ENCODE measurements around the gene KRR1.
"Not testable (repeated sequence)": the region's sequence is repeated elsewhere in the genome, so short reads cannot be mapped to it uniquely, and the experiment has no call there.

The KRR1 gene

DNA sequence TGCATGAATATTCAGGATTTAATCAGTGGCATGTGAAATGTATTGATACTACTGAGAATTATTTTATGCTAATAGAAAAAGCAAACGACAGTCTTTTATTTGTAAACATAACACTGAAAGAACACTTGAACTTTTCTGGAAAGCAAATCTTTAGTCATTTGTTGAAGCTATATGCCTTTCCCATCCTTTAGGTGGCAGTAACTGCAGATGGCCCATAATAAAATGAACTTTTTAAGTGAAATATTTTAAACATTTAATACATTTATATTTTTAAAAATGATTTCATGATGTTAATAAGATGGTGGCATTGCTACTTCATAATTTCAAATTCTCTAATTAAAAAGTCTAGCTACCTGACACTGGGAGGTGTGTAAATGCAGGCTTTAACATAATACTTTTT is 13.9 kb upstream of the KRR1 start:
- Histone ChIP-seq H3K36me3 (ENCODE audit: control insufficient read depth, insufficient read depth, low read length) (no peaks in the 10 kb centered on the region), H3K27me3 (ENCODE audit: control insufficient read depth, insufficient read depth, low read length) (no peaks in the 10 kb centered on the region), H3K27ac (ENCODE audit: low read depth, low read length) (no peak overlapping the region), H3K9ac (ENCODE audit: low read depth, low read length) (no peak overlapping the region), H3K4me3 (ENCODE audit: low read depth, low read length) (no peak overlapping the region), H3K9me3 (ENCODE audit: control insufficient read depth, insufficient read depth, low read length) (no peaks in the 10 kb centered on the region), H3K4me1 (ENCODE audit: control insufficient read depth, insufficient read depth, low read length) (no peaks in the 10 kb centered on the region; the same call in 1 of the 2 replicates)

- H3K27me3 ChIP-seq (ENCODE audit: control insufficient read depth, insufficient read depth, low read length); H3K27ac ChIP-seq (ENCODE audit: low read depth, low read length); H3K4me3 ChIP-seq (ENCODE audit: low read depth, low read length); H3K9me3 ChIP-seq (ENCODE audit: control insufficient read depth, insufficient read depth, low read length); H3K9ac ChIP-seq (ENCODE audit: low read depth, low read length); H3K36me3 ChIP-seq (ENCODE audit: control insufficient read depth, insufficient read depth, low read length); H3K4me1 ChIP-seq (ENCODE audit: control insufficient read depth, insufficient read depth, low read length): not testable (repeated sequence)
Observed at GRCh38 chr12:75522124-75522523, 10.7 kb upstream of the KRR1 start.

GRCh38 chr12:75521224-75521623 is 9.8 kb upstream of the KRR1 start:
- not testable (repeated sequence) for H3K9me3 ChIP-seq (ENCODE audit: control insufficient read depth, insufficient read depth, low read length); H3K9ac ChIP-seq (ENCODE audit: low read depth, low read length); H3K4me3 ChIP-seq (ENCODE audit: low read depth, low read length); H3K36me3 ChIP-seq (ENCODE audit: control insufficient read depth, insufficient read depth, low read length); H3K27me3 ChIP-seq (ENCODE audit: control insufficient read depth, insufficient read depth, low read length); H3K4me1 ChIP-seq (ENCODE audit: control insufficient read depth, insufficient read depth, low read length); H3K27ac ChIP-seq (ENCODE audit: low read depth, low read length)

DNA sequence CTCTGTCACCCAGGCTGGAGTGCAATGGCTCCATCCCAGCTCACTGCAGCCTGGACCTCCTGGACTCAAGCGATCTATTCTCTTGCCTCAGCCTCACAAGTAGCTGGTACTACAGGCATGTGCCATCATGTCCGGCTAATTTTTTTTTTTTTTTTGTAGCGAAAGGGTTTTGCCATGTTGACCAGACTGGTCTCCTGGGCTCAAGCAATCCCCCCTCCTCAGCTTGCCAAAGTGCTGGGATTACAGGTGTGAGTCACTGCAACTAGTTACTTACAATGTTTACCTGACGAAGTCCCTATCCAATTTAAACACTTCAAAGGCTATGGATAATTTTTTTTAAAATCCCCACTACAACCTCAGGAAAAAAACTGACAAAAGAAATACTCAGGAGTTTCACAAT is 1.8 kb downstream of the KRR1 start:
- Histone ChIP-seq H3K9ac (ENCODE audit: low read depth, low read length) (no peak overlapping the region), H3K27me3 (ENCODE audit: control insufficient read depth, insufficient read depth, low read length) (no peaks in the 10 kb centered on the region), H3K9me3 (ENCODE audit: control insufficient read depth, insufficient read depth, low read length) (no peaks in the 10 kb centered on the region), H3K4me1 (ENCODE audit: control insufficient read depth, insufficient read depth, low read length) (peaks cover 12% of the 10 kb centered on the region), H3K36me3 (ENCODE audit: control insufficient read depth, insufficient read depth, low read length) (peaks cover 37% of the 10 kb centered on the region), H3K4me3 (ENCODE audit: low read depth, low read length) (peak overlapping the region; percentile 96), H3K27ac (ENCODE audit: low read depth, low read length) (no peak overlapping the region)

DNA sequence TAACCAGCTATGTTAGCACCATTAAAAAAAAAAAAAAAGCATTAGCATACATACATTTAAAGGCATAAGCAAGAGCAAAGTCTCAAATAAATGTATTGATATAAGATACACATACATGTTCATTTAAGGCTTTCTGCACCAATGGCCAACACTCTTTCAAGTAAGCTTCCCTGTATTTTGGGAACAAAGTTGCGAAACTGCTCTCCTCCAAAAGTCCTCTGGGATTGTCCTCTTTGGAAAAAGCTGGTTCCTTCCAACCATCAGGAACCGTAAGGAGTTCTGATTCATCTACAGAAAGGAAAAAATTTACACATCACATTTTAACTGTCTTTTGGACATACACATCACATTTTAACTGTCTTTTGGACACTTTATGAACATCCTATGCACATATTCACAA is 3.2 kb downstream of the KRR1 start:
- H3K9ac ChIP-seq (ENCODE audit: low read depth, low read length): no peak overlapping the region
- no peaks in the 10 kb centered on the region for H3K9me3 ChIP-seq (ENCODE audit: control insufficient read depth, insufficient read depth, low read length)
- H3K4me1 ChIP-seq (ENCODE audit: control insufficient read depth, insufficient read depth, low read length): peaks cover 12% of the 10 kb centered on the region
- no peaks in the 10 kb centered on the region for H3K27me3 ChIP-seq (ENCODE audit: control insufficient read depth, insufficient read depth, low read length)
- no peak overlapping the region for H3K4me3 ChIP-seq (ENCODE audit: low read depth, low read length)
- H3K27ac ChIP-seq (ENCODE audit: low read depth, low read length): no peak overlapping the region
- peaks cover 52% of the 10 kb centered on the region for H3K36me3 ChIP-seq (ENCODE audit: control insufficient read depth, insufficient read depth, low read length)

DNA sequence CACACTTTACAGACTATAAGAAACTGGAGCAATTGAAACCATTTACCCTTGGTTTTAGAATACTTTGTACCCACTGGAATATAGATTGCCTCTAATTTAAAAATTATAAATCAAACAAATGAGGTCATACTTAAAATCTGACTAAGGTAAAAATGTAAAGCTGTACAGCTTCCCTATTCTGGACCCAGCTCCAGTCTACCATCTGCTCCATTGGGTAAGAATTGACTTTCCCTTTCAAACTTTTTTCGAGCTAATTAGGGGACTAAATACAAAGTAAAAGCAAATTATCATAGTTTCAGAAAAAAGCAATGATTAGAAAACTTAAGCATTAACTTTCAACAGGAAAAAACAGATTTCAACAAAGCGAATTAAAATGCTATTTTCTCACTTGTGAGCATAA is 4.3 kb downstream of the KRR1 start:
- no peak overlapping the region for H3K9ac ChIP-seq (ENCODE audit: low read depth, low read length)
- H3K36me3 ChIP-seq (ENCODE audit: control insufficient read depth, insufficient read depth, low read length): peaks cover 63% of the 10 kb centered on the region
- H3K27ac ChIP-seq (ENCODE audit: low read depth, low read length): no peak overlapping the region
- peaks cover 12% of the 10 kb centered on the region for H3K4me1 ChIP-seq (ENCODE audit: control insufficient read depth, insufficient read depth, low read length)
- no peaks in the 10 kb centered on the region for H3K27me3 ChIP-seq (ENCODE audit: control insufficient read depth, insufficient read depth, low read length)
- H3K4me3 ChIP-seq (ENCODE audit: low read depth, low read length): no peak overlapping the region
- no peaks in the 10 kb centered on the region for H3K9me3 ChIP-seq (ENCODE audit: control insufficient read depth, insufficient read depth, low read length)

DNA sequence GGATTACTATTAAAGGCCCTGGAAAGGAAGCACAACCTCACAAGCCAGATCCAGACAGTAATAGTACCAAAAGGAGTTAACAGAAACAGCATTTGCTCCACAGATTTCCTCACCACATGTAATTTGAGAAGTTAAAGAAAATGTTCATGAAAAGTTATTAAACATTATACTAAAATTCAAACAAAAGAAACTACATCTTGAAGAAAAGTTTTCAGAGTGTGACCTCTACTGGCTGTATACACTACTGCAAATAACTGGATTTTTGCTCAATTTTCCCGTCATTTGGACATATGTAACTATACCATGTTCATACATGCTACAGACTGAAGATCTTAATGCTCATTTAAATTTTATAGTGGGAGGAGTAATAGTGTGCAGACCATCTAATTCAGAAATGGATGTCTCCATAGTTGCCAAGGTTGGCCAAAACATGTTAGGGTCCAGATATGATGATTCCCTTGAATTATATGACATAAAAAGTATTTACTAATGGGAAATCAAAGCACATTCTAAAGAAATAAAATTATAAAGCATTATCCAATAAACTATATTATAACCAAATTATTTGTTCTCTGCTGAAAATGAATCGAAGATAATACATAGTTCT is 5.6 kb downstream of the KRR1 start:
- Histone ChIP-seq H3K27me3 (ENCODE audit: control insufficient read depth, insufficient read depth, low read length) (no peaks in the 10 kb centered on the region), H3K36me3 (ENCODE audit: control insufficient read depth, insufficient read depth, low read length) (peaks cover 75% of the 10 kb centered on the region), H3K4me3 (ENCODE audit: low read depth, low read length) (no peak overlapping the region), H3K9me3 (ENCODE audit: control insufficient read depth, insufficient read depth, low read length) (no peaks in the 10 kb centered on the region), H3K4me1 (ENCODE audit: control insufficient read depth, insufficient read depth, low read length) (peaks cover 9% of the 10 kb centered on the region), H3K27ac (ENCODE audit: low read depth, low read length) (no peak overlapping the region), H3K9ac (ENCODE audit: low read depth, low read length) (no peak overlapping the region)

DNA sequence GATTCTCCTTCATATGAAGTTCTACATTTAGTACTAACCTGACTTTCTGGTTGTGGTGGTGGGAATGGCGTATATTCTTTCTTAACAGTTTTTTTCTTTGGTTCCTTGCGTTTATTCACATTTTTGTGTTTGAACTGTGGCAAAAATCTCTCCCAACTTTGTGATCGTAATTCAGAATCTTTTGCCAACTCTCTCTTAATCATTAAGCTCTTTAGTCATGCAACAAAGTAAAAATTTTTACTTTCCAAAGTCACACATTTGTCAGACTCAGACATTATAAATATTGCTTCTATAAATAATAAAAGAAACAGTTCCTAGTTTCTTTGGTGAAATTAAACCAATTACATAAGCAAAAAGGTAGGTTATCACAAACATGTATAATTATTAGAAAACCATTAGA is 7.5 kb downstream of the KRR1 start:
- H3K9ac ChIP-seq (ENCODE audit: low read depth, low read length): no peak overlapping the region
- peaks cover 95% of the 10 kb centered on the region for H3K36me3 ChIP-seq (ENCODE audit: control insufficient read depth, insufficient read depth, low read length)
- no peaks in the 10 kb centered on the region for H3K9me3 ChIP-seq (ENCODE audit: control insufficient read depth, insufficient read depth, low read length)
- no peaks in the 10 kb centered on the region for H3K27me3 ChIP-seq (ENCODE audit: control insufficient read depth, insufficient read depth, low read length)
- H3K4me3 ChIP-seq (ENCODE audit: low read depth, low read length): no peak overlapping the region
- no peak overlapping the region for H3K27ac ChIP-seq (ENCODE audit: low read depth, low read length)
- H3K4me1 ChIP-seq (ENCODE audit: control insufficient read depth, insufficient read depth, low read length): no peaks in the 10 kb centered on the region

DNA sequence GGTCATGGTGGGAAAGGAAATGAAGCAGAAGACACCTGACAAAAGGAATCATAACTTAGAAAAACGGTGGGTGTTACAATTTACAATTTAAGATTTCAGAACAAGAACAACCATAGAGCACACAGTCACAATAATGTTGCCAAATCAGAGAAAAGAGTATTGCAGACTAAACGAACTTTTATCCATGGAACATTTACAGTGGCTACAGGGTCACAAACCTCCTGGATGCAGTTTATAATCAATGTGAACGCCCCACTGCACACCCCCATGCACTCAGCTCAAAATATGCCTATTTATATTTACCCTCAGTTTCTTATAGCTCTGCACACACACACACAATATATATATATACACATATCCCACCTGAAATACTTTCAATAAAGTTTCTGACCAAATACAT is 8.0 kb downstream of the KRR1 start:
- Histone ChIP-seq H3K9me3 (ENCODE audit: control insufficient read depth, insufficient read depth, low read length) (no peaks in the 10 kb centered on the region), H3K36me3 (ENCODE audit: control insufficient read depth, insufficient read depth, low read length) (peaks cover 99% of the 10 kb centered on the region), H3K27ac (ENCODE audit: low read depth, low read length) (no peak overlapping the region), H3K9ac (ENCODE audit: low read depth, low read length) (no peak overlapping the region), H3K4me3 (ENCODE audit: low read depth, low read length) (no peak overlapping the region), H3K27me3 (ENCODE audit: control insufficient read depth, insufficient read depth, low read length) (no peaks in the 10 kb centered on the region), H3K4me1 (ENCODE audit: control insufficient read depth, insufficient read depth, low read length) (no peaks in the 10 kb centered on the region)

DNA sequence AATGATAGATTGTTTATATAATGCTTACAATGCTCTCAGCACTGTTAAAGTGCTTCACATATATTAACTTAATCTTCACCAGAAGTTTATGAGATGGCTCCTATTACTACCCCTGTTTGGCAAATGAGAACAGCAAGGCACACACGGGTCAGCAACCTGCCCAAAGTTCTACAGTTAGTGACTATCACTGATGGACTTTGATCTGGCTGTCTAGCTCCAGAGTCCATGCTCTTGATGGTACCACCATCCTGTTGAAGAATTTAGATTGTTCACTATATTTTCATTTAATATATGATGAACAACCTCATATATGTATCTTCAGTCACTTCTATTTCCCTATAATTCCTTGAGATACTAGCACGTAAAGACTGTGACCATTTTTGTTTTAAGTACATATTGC is 20.2 kb downstream of the KRR1 start:
- Histone ChIP-seq H3K4me1 (ENCODE audit: control insufficient read depth, insufficient read depth, low read length) (peaks cover 7% of the 10 kb centered on the region; the same call in 1 of the 2 replicates), H3K4me3 (ENCODE audit: low read depth, low read length) (no peak overlapping the region), H3K27ac (ENCODE audit: low read depth, low read length) (no peak overlapping the region), H3K9me3 (ENCODE audit: control insufficient read depth, insufficient read depth, low read length) (no peaks in the 10 kb centered on the region), H3K36me3 (ENCODE audit: control insufficient read depth, insufficient read depth, low read length) (peaks cover 9% of the 10 kb centered on the region), H3K27me3 (ENCODE audit: control insufficient read depth, insufficient read depth, low read length) (no peaks in the 10 kb centered on the region), H3K9ac (ENCODE audit: low read depth, low read length) (no peak overlapping the region)

- Histone ChIP-seq H3K27me3 (ENCODE audit: control insufficient read depth, insufficient read depth, low read length) (no peaks in the 10 kb centered on the region), H3K9me3 (ENCODE audit: control insufficient read depth, insufficient read depth, low read length) (no peaks in the 10 kb centered on the region), H3K9ac (ENCODE audit: low read depth, low read length) (no peak overlapping the region), H3K27ac (ENCODE audit: low read depth, low read length) (no peak overlapping the region), H3K4me1 (ENCODE audit: control insufficient read depth, insufficient read depth, low read length) (peaks cover 12% of the 10 kb centered on the region), H3K36me3 (ENCODE audit: control insufficient read depth, insufficient read depth, low read length) (no peaks in the 10 kb centered on the region), H3K4me3 (ENCODE audit: low read depth, low read length) (no peak overlapping the region)
Observed at GRCh38 chr12:75489613-75490210, 21.7 kb downstream of the KRR1 start.

Data from HUES48 (cell line).